C4-2B (cell line): Measurements from ENCODE around the gene SND1.

Experiments used
- H3K27ac ChIP-seq: fragments of 450-650 bp; 2 replicates; pipeline ENCODE4 v1.5.1; 2017
- CTCF ChIP-seq: fragments of 450-650 bp; conservative IDR thresholded peaks from 2 replicates; pipeline ENCODE4 v1.5.1; 2017; ENCODE audit warnings: mild to moderate bottlenecking
- ZFX ChIP-seq: fragments of 450-650 bp; IDR thresholded peaks from 2 replicates; pipeline ENCODE4 v1.6.1; 2017

Gene SND1

GRCh38 chr7:127996253-127997071 is 344.5 kb downstream of the SND1 start:
- no peak overlapping the region for H3K27ac ChIP-seq
- TF ChIP-seq ZFX (no peak), CTCF (no peak)

- TF ChIP-seq ZFX, result no peak
- TF ChIP-seq CTCF, result no peak
- H3K27ac ChIP-seq, result no peak overlapping the region
These were observed 345.4 kb downstream of the SND1 start for GRCh38 chr7:127997226-127997922.

- H3K27ac ChIP-seq, result no peak overlapping the region
These were observed 346.7 kb downstream of the SND1 start for GRCh38 chr7:127998671-127999070.

GRCh38 chr7:128000048-128000447 is 348.1 kb downstream of the SND1 start:
- H3K27ac ChIP-seq, result no peak overlapping the region
- TF ChIP-seq ZFX (no peak), CTCF (no peak)

More at GRCh38 chr7:127998671-127999070, 346.7 kb downstream of the SND1 start:
- no peak for TF ChIP-seq ZFX
- no peak for TF ChIP-seq CTCF

GRCh38 chr7:128000854-128001265 is 348.9 kb downstream of the SND1 start:
- TF ChIP-seq ZFX, result no peak
- TF ChIP-seq CTCF, result no peak
- H3K27ac ChIP-seq, result no peak overlapping the region

- no peak for TF ChIP-seq CTCF
- no peak for TF ChIP-seq ZFX
- no peak overlapping the region for H3K27ac ChIP-seq
These were observed 351.2 kb downstream of the SND1 start for GRCh38 chr7:128003167-128003566.

GRCh38 chr7:128003787-128004186 is 351.8 kb downstream of the SND1 start:
- TF ChIP-seq ZFX, result no peak
- no peak for TF ChIP-seq CTCF
- H3K27ac ChIP-seq, result no peak overlapping the region
